ENCODE results near the gene NTN5.
"Not testable (repeated sequence)": the region's sequence is repeated elsewhere in the genome, so short reads cannot be mapped to it uniquely, and the experiment has no call there.

Gene NTN5

GRCh38 chr19:48698046-48698445 is 25.2 kb upstream of the NTN5 start:
- TF ChIP-seq POU2F2 (IDR thresholded peaks at IDR 0.05; ENCODE audit: low read depth, low read length) (no peak), PAX5 (IDR thresholded peaks at IDR 0.05; ENCODE audit: insufficient read depth, low read length, severe bottlenecking) (no peak), POLR2A (IDR thresholded peaks at IDR 0.05; ENCODE audit: low read depth, low read length) (no peak), SPI1 (IDR thresholded peaks at IDR 0.05; ENCODE audit: low read depth, low read length) (no peak), TAF1 (IDR thresholded peaks at IDR 0.05; ENCODE audit: low read depth, low read length) (no peak), POLR2AphosphoS5 (IDR thresholded peaks at IDR 0.05; ENCODE audit: low read depth, low read length) (no peak)
- DNase-seq (ENCODE audit: insufficient read length, low spot score) (no peak), FAIRE-seq (no peak)

- FAIRE-seq (no peak), DNase-seq (ENCODE audit: insufficient read length, low spot score) (no peak)
- no peak for TF ChIP-seq PAX5 (IDR thresholded peaks at IDR 0.05; ENCODE audit: insufficient read depth, low read length, severe bottlenecking)
- no peak for TF ChIP-seq POLR2A (IDR thresholded peaks at IDR 0.05; ENCODE audit: low read depth, low read length)
Observed at GRCh38 chr19:48696353-48697010, 23.7 kb upstream of the NTN5 start.

- no peak for DNase-seq (ENCODE audit: insufficient read length, low spot score)
Observed at GRCh38 chr19:48695743-48696352, 23.0 kb upstream of the NTN5 start, which contains the start of gene FUT2. TSS of gene FUT2 (plus strand) at chr19:48695971. CDS start at chr19:48702957, 6,986 bp downstream.

GRCh38 chr19:48693629-48694028 is 20.8 kb upstream of the NTN5 start:
- FAIRE-seq; DNase-seq (ENCODE audit: insufficient read length, low spot score): not testable (repeated sequence)

More at GRCh38 chr19:48695743-48696352, 23.0 kb upstream of the NTN5 start, which contains the start of gene FUT2:
- FAIRE-seq = no peak
- TF ChIP-seq PAX5 (IDR thresholded peaks at IDR 0.05; ENCODE audit: insufficient read depth, low read length, severe bottlenecking) = no peak
- TF ChIP-seq SPI1 (IDR thresholded peaks at IDR 0.05; ENCODE audit: low read depth, low read length) = no peak
- no peak for TF ChIP-seq POU2F2 (IDR thresholded peaks at IDR 0.05; ENCODE audit: low read depth, low read length)
- TF ChIP-seq TAF1 (IDR thresholded peaks at IDR 0.05; ENCODE audit: low read depth, low read length) = no peak
- no peak for TF ChIP-seq POLR2AphosphoS5 (IDR thresholded peaks at IDR 0.05; ENCODE audit: low read depth, low read length)
- no peak for TF ChIP-seq POLR2A (IDR thresholded peaks at IDR 0.05; ENCODE audit: low read depth, low read length)

- no peak for TF ChIP-seq POLR2A (IDR thresholded peaks at IDR 0.05; ENCODE audit: low read depth, low read length)
- TF ChIP-seq POLR2AphosphoS5 (IDR thresholded peaks at IDR 0.05; ENCODE audit: low read depth, low read length) = no peak
- TF ChIP-seq PAX5 (IDR thresholded peaks at IDR 0.05; ENCODE audit: insufficient read depth, low read length, severe bottlenecking) = no peak
- TF ChIP-seq TAF1 (IDR thresholded peaks at IDR 0.05; ENCODE audit: low read depth, low read length) = no peak
- TF ChIP-seq POU2F2 (IDR thresholded peaks at IDR 0.05; ENCODE audit: low read depth, low read length) = no peak
- no peak for TF ChIP-seq SPI1 (IDR thresholded peaks at IDR 0.05; ENCODE audit: low read depth, low read length)
- DNase-seq (ENCODE audit: insufficient read length, low spot score) = no peak
- FAIRE-seq = no peak
Observed at GRCh38 chr19:48689449-48689848, 16.6 kb upstream of the NTN5 start.

- TF ChIP-seq SPI1 (IDR thresholded peaks at IDR 0.05; ENCODE audit: low read depth, low read length) (no peak), TAF1 (IDR thresholded peaks at IDR 0.05; ENCODE audit: low read depth, low read length) (no peak), PAX5 (IDR thresholded peaks at IDR 0.05; ENCODE audit: insufficient read depth, low read length, severe bottlenecking) (no peak), POU2F2 (IDR thresholded peaks at IDR 0.05; ENCODE audit: low read depth, low read length) (no peak), POLR2AphosphoS5 (IDR thresholded peaks at IDR 0.05; ENCODE audit: low read depth, low read length) (no peak), POLR2A (IDR thresholded peaks at IDR 0.05; ENCODE audit: low read depth, low read length) (no peak)
- FAIRE-seq (no peak), DNase-seq (ENCODE audit: insufficient read length, low spot score) (no peak)
Observed at GRCh38 chr19:48687776-48688175, 15.0 kb upstream of the NTN5 start.

GRCh38 chr19:48686637-48687036 is 13.8 kb upstream of the NTN5 start:
- FAIRE-seq; DNase-seq (ENCODE audit: insufficient read length, low spot score): not testable (repeated sequence)

GRCh38 chr19:48686088-48686487 is 13.3 kb upstream of the NTN5 start:
- FAIRE-seq (no peak), DNase-seq (ENCODE audit: insufficient read length, low spot score) (no peak)
- TF ChIP-seq SPI1 (IDR thresholded peaks at IDR 0.05; ENCODE audit: low read depth, low read length) = no peak

- FAIRE-seq = no peak
- TF ChIP-seq TAF1 (IDR thresholded peaks at IDR 0.05; ENCODE audit: low read depth, low read length) = no peak
- no peak for TF ChIP-seq POLR2AphosphoS5 (IDR thresholded peaks at IDR 0.05; ENCODE audit: low read depth, low read length)
- no peak for TF ChIP-seq POLR2A (IDR thresholded peaks at IDR 0.05; ENCODE audit: low read depth, low read length)
- TF ChIP-seq PAX5 (IDR thresholded peaks at IDR 0.05; ENCODE audit: insufficient read depth, low read length, severe bottlenecking) = no peak
- TF ChIP-seq POU2F2 (IDR thresholded peaks at IDR 0.05; ENCODE audit: low read depth, low read length) = no peak
- no peak for TF ChIP-seq SPI1 (IDR thresholded peaks at IDR 0.05; ENCODE audit: low read depth, low read length)
- DNase-seq (ENCODE audit: insufficient read length, low spot score) = no peak
Observed at GRCh38 chr19:48685583-48685982, 12.8 kb upstream of the NTN5 start.

GRCh38 chr19:48683349-48683748 is 10.5 kb upstream of the NTN5 start:
- TF ChIP-seq SPI1 (IDR thresholded peaks at IDR 0.05; ENCODE audit: low read depth, low read length) (no peak), TAF1 (IDR thresholded peaks at IDR 0.05; ENCODE audit: low read depth, low read length) (no peak), POLR2AphosphoS5 (IDR thresholded peaks at IDR 0.05; ENCODE audit: low read depth, low read length) (no peak), POU2F2 (IDR thresholded peaks at IDR 0.05; ENCODE audit: low read depth, low read length) (no peak), PAX5 (IDR thresholded peaks at IDR 0.05; ENCODE audit: insufficient read depth, low read length, severe bottlenecking) (no peak)
- no peak for FAIRE-seq
- DNase-seq (ENCODE audit: insufficient read length, low spot score) = no peak

GRCh38 chr19:48681127-48681470 is 8.3 kb upstream of the NTN5 start:
- FAIRE-seq (peak; percentile 87), DNase-seq (ENCODE audit: insufficient read length, low spot score) (no peak)
- TF ChIP-seq POLR2AphosphoS5 (IDR thresholded peaks at IDR 0.05; ENCODE audit: low read depth, low read length) = no peak
- no peak for TF ChIP-seq TAF1 (IDR thresholded peaks at IDR 0.05; ENCODE audit: low read depth, low read length)
- no peak for TF ChIP-seq PAX5 (IDR thresholded peaks at IDR 0.05; ENCODE audit: insufficient read depth, low read length, severe bottlenecking)
- no peak for TF ChIP-seq POU2F2 (IDR thresholded peaks at IDR 0.05; ENCODE audit: low read depth, low read length)
- no peak for TF ChIP-seq SPI1 (IDR thresholded peaks at IDR 0.05; ENCODE audit: low read depth, low read length)
- no peak for TF ChIP-seq POLR2A (IDR thresholded peaks at IDR 0.05; ENCODE audit: low read depth, low read length)

Data from GM12891 (cell line).